HTR-8/SVneo (cell line): Measurements from ENCODE around the gene C8B.

Experiments
- DNase-seq: peaks from one replicate; pipeline ENCODE4 v3.0.0; 2011; ENCODE audit warnings: low spot score, mixed read lengths; ENCODE audit not compliant: insufficient read length
- FAIRE-seq: peaks from 2 replicates; lab custom pipeline; 2011; peaks lifted over from hg19 to GRCh38; lab: Jason Lieb, UNC

The C8B gene

GRCh38 chr1:56908619-56909221 lies 57.1 kb downstream of the C8B start:
- FAIRE-seq: no peak
- DNase-seq: no peak

GRCh38 chr1:56905667-56906066 lies 60.1 kb downstream of the C8B start:
- FAIRE-seq (no peak), DNase-seq (no peak)

DNA sequence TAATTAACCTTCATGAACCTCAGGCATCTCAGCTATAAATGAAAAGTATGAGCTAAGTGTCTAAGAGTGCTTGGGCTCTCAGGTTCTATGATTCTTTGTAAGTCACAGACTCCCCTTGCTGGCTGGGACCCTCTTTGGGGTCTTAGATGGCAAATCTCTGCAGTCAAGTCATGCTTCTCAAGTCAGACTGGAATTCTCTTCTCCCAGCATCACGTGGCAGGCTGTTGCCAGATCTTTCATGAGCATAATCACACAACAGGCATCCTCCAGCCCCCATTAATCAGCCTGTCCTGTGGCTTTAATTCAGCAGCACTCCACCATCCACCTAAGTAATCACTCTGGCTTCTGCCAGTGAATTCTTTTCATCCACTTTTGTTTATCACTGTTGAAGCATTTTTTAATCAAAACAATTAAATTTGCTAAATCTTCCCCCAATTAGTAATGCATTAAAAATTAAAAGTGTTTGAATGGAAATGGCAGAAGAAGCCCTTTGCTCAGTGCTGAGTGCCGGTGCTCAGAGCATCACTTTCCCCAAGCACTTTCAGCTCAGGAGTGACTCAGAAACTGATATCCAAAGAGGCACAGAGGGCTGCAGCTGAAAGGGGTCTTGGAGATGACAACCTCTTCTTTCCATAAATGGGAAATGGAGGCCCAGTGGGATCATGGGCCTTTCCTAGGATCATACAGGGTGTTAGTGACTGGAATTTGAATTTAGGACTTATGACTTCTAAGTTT lies 61.0 kb downstream of the C8B start:
- FAIRE-seq: no peak
- DNase-seq: no peak

DNA sequence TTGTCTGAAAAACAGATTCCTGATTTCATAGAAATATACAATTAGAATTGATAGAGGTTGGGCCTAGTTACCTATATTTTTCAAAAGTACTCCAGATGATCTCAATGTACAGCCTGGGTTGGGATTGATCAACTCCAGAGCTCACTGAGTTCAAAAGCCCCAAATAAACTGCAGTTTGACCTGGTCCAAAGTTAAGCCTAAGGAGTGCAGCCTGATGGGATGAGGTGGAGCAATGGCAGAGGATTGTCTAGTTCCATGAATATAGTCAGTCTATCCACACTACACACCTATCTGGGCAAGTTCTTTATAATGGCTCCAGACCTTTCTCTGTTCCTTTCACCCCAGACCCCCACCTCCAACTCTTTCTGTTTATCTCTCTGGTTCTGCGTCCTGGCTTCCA lies 62.0 kb downstream of the C8B start:
- DNase-seq (no peak), FAIRE-seq (no peak)

DNA sequence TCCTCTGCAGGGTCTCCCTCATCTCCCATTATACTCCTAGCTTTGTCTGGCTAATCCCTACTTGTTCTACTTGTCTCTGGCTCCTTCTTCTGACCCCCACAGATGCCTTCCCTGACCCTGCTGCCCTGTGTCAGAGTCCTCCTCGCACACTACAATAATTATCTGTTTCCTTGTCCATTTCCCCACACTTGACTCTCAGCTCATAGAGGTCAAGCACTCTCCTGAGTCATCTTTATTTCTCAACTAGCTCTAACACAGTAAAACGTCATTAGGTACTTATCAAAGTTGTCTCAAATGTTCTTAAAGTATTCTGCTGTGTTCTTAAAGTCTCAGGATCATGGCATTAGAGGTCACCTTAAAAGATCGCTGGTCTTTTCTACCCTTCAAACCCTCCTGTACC lies 64.1 kb downstream of the C8B start:
- no peak for FAIRE-seq
- DNase-seq: no peak

DNA sequence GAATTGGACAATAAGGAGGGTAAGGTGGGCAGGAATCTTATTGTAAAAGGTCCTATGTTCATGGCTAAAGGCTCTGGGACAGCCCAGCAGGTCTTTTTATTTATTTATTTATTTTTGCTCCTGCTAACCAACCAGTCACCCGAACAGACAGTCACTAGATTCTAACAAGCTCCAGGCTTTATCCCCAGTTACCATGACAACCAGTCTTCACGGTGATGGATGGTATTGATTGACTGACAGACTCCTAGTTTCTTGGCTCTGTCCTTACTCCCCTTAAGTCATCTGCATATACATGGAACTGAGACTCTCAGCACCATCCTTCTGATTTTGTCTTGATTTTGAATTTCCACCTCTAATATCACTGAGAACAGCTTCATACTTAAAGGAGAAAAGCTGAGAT lies 66.9 kb downstream of the C8B start:
- FAIRE-seq (no peak), DNase-seq (no peak)

DNA sequence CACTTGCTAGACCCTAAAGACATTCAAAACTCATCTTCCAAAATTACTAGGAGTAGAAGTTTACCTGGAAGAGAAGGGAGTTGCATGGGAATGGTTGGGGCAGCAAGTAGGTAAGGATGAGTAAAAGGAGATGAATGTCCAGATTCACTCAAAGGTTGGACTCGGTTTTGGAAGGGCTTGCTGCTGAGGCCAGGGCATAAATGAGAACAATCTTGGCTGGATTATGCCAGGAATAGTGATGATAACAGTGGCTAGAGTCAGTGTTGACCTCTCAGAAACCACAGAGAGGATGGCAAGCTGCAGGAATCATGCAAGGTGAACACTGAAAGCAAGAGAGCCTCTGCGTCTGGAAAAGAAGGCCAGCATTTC lies 67.8 kb downstream of the C8B start:
- FAIRE-seq: no peak

GRCh38 chr1:56897150-56898004 lies 68.4 kb downstream of the C8B start:
- no peak for FAIRE-seq

More for the DNA sequence above, 67.8 kb downstream of the C8B start:
- DNase-seq: no peak

DNA sequence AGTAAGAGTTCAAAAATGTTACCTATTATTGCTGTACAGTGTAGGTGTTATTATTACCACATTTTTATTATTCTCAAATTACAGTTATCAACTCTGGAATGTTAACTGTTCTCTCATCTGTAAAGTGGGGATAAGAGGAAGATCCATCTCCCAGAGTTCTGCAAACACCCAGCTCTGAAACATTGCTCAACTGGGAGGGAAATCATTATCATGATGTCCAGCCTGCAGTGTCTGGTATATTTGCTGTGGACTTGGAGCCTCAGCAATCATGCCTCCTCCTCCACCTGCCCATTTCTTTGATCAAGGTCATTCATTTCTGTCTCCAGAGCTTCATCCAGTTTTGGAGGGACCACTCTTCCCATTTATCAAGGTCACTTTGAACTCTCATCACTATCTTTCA lies 71.8 kb downstream of the C8B start:
- no peak for FAIRE-seq

More at GRCh38 chr1:56897150-56898004, 68.4 kb downstream of the C8B start:
- no peak for DNase-seq

GRCh38 chr1:56890229-56890628 lies 75.6 kb downstream of the C8B start:
- no peak for DNase-seq
- no peak for FAIRE-seq

More for the DNA sequence above, 71.8 kb downstream of the C8B start:
- no peak for DNase-seq

- DNase-seq: no peak
- no peak for FAIRE-seq
Measured at GRCh38 chr1:56881417-56881816, 84.4 kb downstream of the C8B start.

- no peak for DNase-seq
- FAIRE-seq: no peak
Measured at GRCh38 chr1:56880774-56881173, 85.0 kb downstream of the C8B start.
